Panc1 (cell line): ENCODE measurements around the gene SLC16A3. TPM values are rescaled to one million over a fixed set of nuclear protein-coding genes. Genes with fewer than 3 reads are reported as not detected.

ENCODE experiments used
- ATAC-seq: fragments of 200-7000 bp; cut with Tn5 transposase; 2 replicates; pipeline ENCODE4 v1.9.1; 2020; ENCODE audit warnings: mild to moderate bottlenecking, moderate library complexity
- BruUV-seq: library from RNA; stranded (reverse); fragments of 400-500 nt; replicated peaks from 2 replicates; lab custom pipeline; 2021; lab: Mats Ljungman, UMichigan
- CTCF ChIA-PET: fragments of 300-600 bp; sonication (Branson Sonifier 250); formaldehyde crosslinking; loops from one replicate; lab custom pipeline; 2022; ENCODE audit warnings: antibody characterized with exemption; lab: Charles Lee
- POLR2A ChIA-PET: fragments of 300-600 bp; sonication (Branson Sonifier 250); formaldehyde crosslinking; loops from one replicate; lab custom pipeline; 2022; ENCODE audit warnings: antibody characterized with exemption; lab: Charles Lee
- DNase-seq: peaks from one replicate; pipeline ENCODE4 v3.0.0-alpha.2; 2010; ENCODE audit warnings: low read depth, low spot score
- H3K27ac ChIP-seq: 2 replicates; pipeline ENCODE4 v1.5.1; 2011; ENCODE audit warnings: mild to moderate bottlenecking, low read length, inconsistent platforms
- H3K27me3 ChIP-seq: fragments of 200-500 bp; sonication (Bioruptor generic); 2 replicates; pipeline ENCODE4 v1.6.0; 2014; ENCODE audit warnings: low read length, inconsistent platforms; ENCODE audit not compliant: control insufficient read depth, insufficient read depth
- H3K36me3 ChIP-seq: fragments of 200-500 bp; sonication (Bioruptor generic); 2 replicates; pipeline ENCODE4 v1.5.1; 2014; ENCODE audit warnings: inconsistent platforms, mild to moderate bottlenecking, low read length, moderate library complexity; ENCODE audit not compliant: control insufficient read depth, insufficient read depth
- H3K4me1 ChIP-seq: 2 replicates; pipeline ENCODE4 v1.5.1; 2011; ENCODE audit warnings: inconsistent platforms, mild to moderate bottlenecking, low read length, moderate library complexity; ENCODE audit not compliant: control insufficient read depth, insufficient read depth
- H3K4me3 ChIP-seq, 2 experiments: 2 replicates each; pipeline ENCODE4 v1.5.1; 2011 to 2012; ENCODE audit warnings: low read depth in 2 of 2, low read length in 2 of 2, mild to moderate bottlenecking in 2 of 2, inconsistent platforms in 1 of 2, moderate library complexity in 1 of 2
- H3K9me3 ChIP-seq: fragments of 200-500 bp; sonication (Bioruptor generic); 2 replicates; pipeline ENCODE4 v1.5.1; 2014; ENCODE audit warnings: low read depth, mild to moderate bottlenecking, inconsistent platforms, low read length, moderate library complexity; ENCODE audit not compliant: control insufficient read depth, insufficient read depth
- POLR2AphosphoS5 ChIP-seq: IDR thresholded peaks from 2 replicates; pipeline ENCODE4 v1.6.1; 2012; ENCODE audit warnings: mild to moderate bottlenecking, low read depth, low read length, moderate library complexity
- SIN3A ChIP-seq: IDR thresholded peaks from 2 replicates; pipeline ENCODE4 v1.6.1; 2012; ENCODE audit warnings: low read depth, mild to moderate bottlenecking, low read length, moderate library complexity, borderline replicate concordance; ENCODE audit not compliant: insufficient read depth
- TCF7L2 ChIP-seq: IDR thresholded peaks from 2 replicates; pipeline ENCODE4 v1.6.1; 2011; ENCODE audit warnings: mild to moderate bottlenecking, low read depth, low read length, inconsistent platforms
- in situ Hi-C: cut with HindIII; loops from 2 replicates; pipeline ENCODE4 v1.10.0; 2016; ENCODE audit warnings: low sequenced_read_pairs, low pct_unique_long_range_greater_than_20kb
- intact Hi-C: fragments of 100-400 bp; cut with micrococcal nuclease; formaldehyde crosslinking; loops from one replicate; pipeline ENCODE4 v1.10.0; 2022; ENCODE audit not compliant: unreplicated experiment
- total RNA-seq: library from RNA; stranded (reverse); gene quantifications from one replicate; pipeline ENCODE4 v1.2.1, GENCODE V29; 2021; ENCODE audit not compliant: unreplicated experiment
- TF ChIP-seq, protein P1 (sequence below), 2 experiments: IDR thresholded peaks; 2 replicates each; pipeline ENCODE4 v1.6.1; 2011 to 2012; ENCODE audit warnings: low read depth in 2 of 2, control low read depth in 1 of 2, low read length in 1 of 2, mild to moderate bottlenecking in 1 of 2, moderate library complexity in 1 of 2; ENCODE audit not compliant: insufficient read depth in 1 of 2
- TF ChIP-seq, protein P2 (sequence below): fragments of 450-650 bp; IDR thresholded peaks from 2 replicates; pipeline ENCODE4 v1.5.1; 2017; ENCODE audit warnings: mild to moderate bottlenecking

The SLC16A3 gene
- total RNA-seq, 1 experiment from 2014 or later: 581 TPM

GRCh38 chr17:82215972-82216300 lies 12.9 kb upstream of the SLC16A3 start:
- H3K4me3 ChIP-seq: no peak overlapping the region
- H3K9me3 ChIP-seq: no peaks in the 10 kb centered on the region
- H3K27me3 ChIP-seq: no peaks in the 10 kb centered on the region
- H3K36me3 ChIP-seq: no peaks in the 10 kb centered on the region; the same call in 1 of the 2 replicates
- DNase-seq: no peak
- peak overlapping the region; percentile 86 for H3K27ac ChIP-seq
- no peak for TF ChIP-seq POLR2AphosphoS5
- no peak for TF ChIP-seq SIN3A
- TF ChIP-seq TCF7L2: no peak
- TF ChIP-seq, protein P1, sequence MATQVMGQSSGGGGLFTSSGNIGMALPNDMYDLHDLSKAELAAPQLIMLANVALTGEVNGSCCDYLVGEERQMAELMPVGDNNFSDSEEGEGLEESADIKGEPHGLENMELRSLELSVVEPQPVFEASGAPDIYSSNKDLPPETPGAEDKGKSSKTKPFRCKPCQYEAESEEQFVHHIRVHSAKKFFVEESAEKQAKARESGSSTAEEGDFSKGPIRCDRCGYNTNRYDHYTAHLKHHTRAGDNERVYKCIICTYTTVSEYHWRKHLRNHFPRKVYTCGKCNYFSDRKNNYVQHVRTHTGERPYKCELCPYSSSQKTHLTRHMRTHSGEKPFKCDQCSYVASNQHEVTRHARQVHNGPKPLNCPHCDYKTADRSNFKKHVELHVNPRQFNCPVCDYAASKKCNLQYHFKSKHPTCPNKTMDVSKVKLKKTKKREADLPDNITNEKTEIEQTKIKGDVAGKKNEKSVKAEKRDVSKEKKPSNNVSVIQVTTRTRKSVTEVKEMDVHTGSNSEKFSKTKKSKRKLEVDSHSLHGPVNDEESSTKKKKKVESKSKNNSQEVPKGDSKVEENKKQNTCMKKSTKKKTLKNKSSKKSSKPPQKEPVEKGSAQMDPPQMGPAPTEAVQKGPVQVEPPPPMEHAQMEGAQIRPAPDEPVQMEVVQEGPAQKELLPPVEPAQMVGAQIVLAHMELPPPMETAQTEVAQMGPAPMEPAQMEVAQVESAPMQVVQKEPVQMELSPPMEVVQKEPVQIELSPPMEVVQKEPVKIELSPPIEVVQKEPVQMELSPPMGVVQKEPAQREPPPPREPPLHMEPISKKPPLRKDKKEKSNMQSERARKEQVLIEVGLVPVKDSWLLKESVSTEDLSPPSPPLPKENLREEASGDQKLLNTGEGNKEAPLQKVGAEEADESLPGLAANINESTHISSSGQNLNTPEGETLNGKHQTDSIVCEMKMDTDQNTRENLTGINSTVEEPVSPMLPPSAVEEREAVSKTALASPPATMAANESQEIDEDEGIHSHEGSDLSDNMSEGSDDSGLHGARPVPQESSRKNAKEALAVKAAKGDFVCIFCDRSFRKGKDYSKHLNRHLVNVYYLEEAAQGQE (IDR thresholded peaks at IDR 0.05; ENCODE audit: insufficient read depth in 1 of 2, low read depth in 2 of 2, low read length in 1 of 2): no peak
- TF ChIP-seq, protein P2, sequence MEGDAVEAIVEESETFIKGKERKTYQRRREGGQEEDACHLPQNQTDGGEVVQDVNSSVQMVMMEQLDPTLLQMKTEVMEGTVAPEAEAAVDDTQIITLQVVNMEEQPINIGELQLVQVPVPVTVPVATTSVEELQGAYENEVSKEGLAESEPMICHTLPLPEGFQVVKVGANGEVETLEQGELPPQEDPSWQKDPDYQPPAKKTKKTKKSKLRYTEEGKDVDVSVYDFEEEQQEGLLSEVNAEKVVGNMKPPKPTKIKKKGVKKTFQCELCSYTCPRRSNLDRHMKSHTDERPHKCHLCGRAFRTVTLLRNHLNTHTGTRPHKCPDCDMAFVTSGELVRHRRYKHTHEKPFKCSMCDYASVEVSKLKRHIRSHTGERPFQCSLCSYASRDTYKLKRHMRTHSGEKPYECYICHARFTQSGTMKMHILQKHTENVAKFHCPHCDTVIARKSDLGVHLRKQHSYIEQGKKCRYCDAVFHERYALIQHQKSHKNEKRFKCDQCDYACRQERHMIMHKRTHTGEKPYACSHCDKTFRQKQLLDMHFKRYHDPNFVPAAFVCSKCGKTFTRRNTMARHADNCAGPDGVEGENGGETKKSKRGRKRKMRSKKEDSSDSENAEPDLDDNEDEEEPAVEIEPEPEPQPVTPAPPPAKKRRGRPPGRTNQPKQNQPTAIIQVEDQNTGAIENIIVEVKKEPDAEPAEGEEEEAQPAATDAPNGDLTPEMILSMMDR: no peak
- POLR2A ChIA-PET: no interaction called here
- intact Hi-C loops: no loop called here
- no TSS peak for BruUV-seq
- no peak for ATAC-seq
- in situ Hi-C loops: no loop called here
- CTCF ChIA-PET: no interaction called here
- peaks cover 47% of the 10 kb centered on the region for H3K4me1 ChIP-seq

GRCh38 chr17:82216301-82217119 lies 12.3 kb upstream of the SLC16A3 start:
- intact Hi-C loops: no loop called here
- ChIA-PET POLR2A (no interaction called here), CTCF (no interaction called here)
- TF ChIP-seq TCF7L2 (peak; percentile 62; the same call in 1 of the 2 replicates), POLR2AphosphoS5 (no peak)
- TF ChIP-seq, protein P2: no peak
- TF ChIP-seq, protein P1 (IDR thresholded peaks at IDR 0.05; ENCODE audit: insufficient read depth in 1 of 2, low read depth in 2 of 2, low read length in 1 of 2): no peak
- no peak for DNase-seq
- Histone ChIP-seq H3K4me3 (no peak overlapping the region), H3K36me3 (no peaks in the 10 kb centered on the region; the same call in 1 of the 2 replicates), H3K27me3 (no peaks in the 10 kb centered on the region), H3K4me1 (peaks cover 46% of the 10 kb centered on the region), H3K9me3 (no peaks in the 10 kb centered on the region), H3K27ac (peak overlapping the region; percentile 86)
- no TSS peak for BruUV-seq
- in situ Hi-C loops: no loop called here
- peak; percentile 28 for ATAC-seq
